ENCODE data around the gene EPO. TPM values are rescaled to one million over a fixed set of nuclear protein-coding genes. Genes with fewer than 3 reads are reported as not detected.

The EPO gene
- total RNA-seq: 0.22 and 0.39 TPM in 2 replicates

DNA sequence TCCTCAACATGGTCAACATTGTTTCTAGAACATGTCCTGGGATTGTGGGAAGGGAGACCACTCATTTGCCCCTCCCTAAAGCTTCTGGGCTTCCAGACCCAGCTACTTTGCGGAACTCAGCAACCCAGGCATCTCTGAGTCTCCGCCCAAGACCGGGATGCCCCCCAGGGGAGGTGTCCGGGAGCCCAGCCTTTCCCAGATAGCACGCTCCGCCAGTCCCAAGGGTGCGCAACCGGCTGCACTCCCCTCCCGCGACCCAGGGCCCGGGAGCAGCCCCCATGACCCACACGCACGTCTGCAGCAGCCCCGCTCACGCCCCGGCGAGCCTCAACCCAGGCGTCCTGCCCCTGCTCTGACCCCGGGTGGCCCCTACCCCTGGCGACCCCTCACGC lies at the start of gene EPO:
TSS of gene EPO (plus strand) at position 190 of the 392 bp plus-strand sequence. CDS start 513 bp downstream, outside the sequence.

DNA sequence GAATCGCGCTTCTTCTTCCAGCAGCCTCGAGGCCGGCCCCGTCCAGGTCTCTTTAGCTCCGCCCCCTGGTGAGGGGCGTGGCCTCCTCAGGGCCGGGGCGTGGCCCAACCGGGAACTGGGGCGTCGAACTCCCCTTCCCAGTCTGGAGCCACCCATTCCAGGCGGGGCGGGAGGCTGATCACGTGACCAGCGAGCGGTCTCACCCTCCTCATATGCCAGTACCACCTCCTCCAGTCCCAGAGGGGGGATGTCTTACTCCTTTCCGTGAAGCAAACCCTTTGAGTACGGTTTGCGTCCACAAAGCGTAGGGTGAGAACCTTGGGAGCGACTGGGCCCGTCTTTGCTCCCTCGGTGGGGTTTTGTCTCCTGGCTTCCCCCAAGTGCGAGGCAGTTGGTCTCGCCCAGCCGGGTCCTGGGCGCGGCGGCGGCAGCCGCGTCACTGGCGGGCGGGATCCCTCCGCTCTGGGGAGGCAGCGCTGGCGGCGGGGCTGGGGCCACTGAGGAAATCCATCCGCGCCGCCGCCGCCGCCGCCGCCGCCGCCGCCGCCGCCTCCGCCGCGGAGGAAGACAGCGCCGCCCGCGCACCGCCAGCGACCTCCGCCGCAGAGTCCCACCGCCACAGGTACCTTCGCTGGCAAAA lies 46.8 kb upstream of the EPO start, which contains the start of gene GNB2:
TSS of gene GNB2 (plus strand) at position 439 of the 640 bp plus-strand sequence. CDS start 2,526 bp downstream, outside the sequence.

DNA sequence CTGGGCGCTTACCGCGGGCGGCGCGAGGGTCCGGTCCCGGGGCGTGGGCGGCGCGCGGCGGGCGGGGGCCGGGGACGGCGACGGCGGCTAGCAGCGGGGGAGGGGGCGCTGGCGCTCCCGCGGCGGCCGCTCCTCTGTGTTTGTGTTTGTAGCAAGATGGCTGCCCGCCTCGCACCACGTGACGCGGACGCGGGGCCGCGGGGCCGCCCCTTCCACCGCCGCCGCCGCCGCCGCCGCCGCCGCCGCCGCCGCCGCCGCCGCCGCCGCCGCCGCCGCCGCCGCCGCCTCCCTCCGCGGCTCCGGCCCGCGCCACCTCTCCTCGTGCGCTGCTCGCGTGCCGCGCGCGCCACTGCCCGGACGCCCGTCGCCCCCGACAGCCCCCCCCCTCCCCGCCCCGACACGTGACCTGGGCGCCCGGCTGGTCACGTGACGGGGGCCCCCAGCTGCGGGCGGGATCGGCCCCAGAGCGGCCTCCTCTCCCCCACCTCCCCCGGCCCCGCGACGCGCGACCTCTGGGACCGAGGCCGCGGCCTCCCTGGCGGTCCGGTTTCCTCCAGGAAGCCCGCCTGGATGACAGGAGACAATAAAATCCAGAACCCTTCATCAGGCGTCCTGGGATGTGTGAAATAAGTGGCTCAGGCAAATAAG lies 26.0 kb upstream of the EPO start, which contains the start of gene GIGYF1:
TSS of gene GIGYF1 (minus strand) at position 153 of the 648 bp plus-strand sequence. CDS start 6,012 bp downstream, outside the sequence.

GRCh38 chr7:100705753-100706671 lies 14.3 kb upstream of the EPO start, which contains the start of gene POP7:
TSS of gene POP7 (plus strand) at chr7:100706121. CDS start at chr7:100706831, 710 bp downstream.

Other genes with a start within 250 kb of the EPO start
- gene TSC22D4, start 241.3 kb upstream of the EPO start, total RNA-seq: 23.5 and 29.4 TPM in 2 replicates
- gene NYAP1, start 236.5 kb upstream of the EPO start, total RNA-seq: 0.87 and 2.0 TPM in 2 replicates
- 11.8 and 20.2 TPM in 2 replicates for gene AGFG2, start 181.3 kb upstream of the EPO start, total RNA-seq
- gene SAP25, start 146.6 kb upstream of the EPO start, total RNA-seq: 0.79 TPM in 1 of 2 replicates, not detected in the other
- gene LRCH4, start 134.3 kb upstream of the EPO start, total RNA-seq: 19.6 and 52.1 TPM in 2 replicates
- gene FBXO24, start 134.1 kb upstream of the EPO start, total RNA-seq: 0.39 and 0.54 TPM in 2 replicates
- gene PCOLCE, start 118.1 kb upstream of the EPO start, total RNA-seq: 2.7 and 9.8 TPM in 2 replicates
- gene MOSPD3, start 107.9 kb upstream of the EPO start, total RNA-seq: 13.6 and 20.4 TPM in 2 replicates
- gene TFR2, start 78.9 kb upstream of the EPO start, total RNA-seq: 1.2 and 1.7 TPM in 2 replicates
- gene ACTL6B, start 64.0 kb upstream of the EPO start, total RNA-seq: not detected in 2 replicates
- gene GNB2, start 46.7 kb upstream of the EPO start, total RNA-seq: 110 and 162 TPM in 2 replicates
- 23.4 and 30.2 TPM in 2 replicates for gene GIGYF1, start 26.2 kb upstream of the EPO start, total RNA-seq
- 30.6 and 40.0 TPM in 2 replicates for gene POP7, start 14.3 kb upstream of the EPO start, total RNA-seq
- not detected in 2 replicates for gene ZAN, start 13.1 kb downstream of the EPO start, total RNA-seq
- gene EPHB4, start 107.1 kb downstream of the EPO start, total RNA-seq: 172 and 189 TPM in 2 replicates
- gene SLC12A9, start 132.2 kb downstream of the EPO start, total RNA-seq: 26.7 and 46.5 TPM in 2 replicates
- gene TRIP6, start 146.9 kb downstream of the EPO start, total RNA-seq: 67.5 and 94.1 TPM in 2 replicates
- 39.0 and 53.0 TPM in 2 replicates for gene SRRT, start 154.6 kb downstream of the EPO start, total RNA-seq
- 9.3 and 11.0 TPM in 2 replicates for gene UFSP1, start 169.2 kb downstream of the EPO start, total RNA-seq
- gene ACHE, start 175.4 kb downstream of the EPO start, total RNA-seq: 1.5 and 2.0 TPM in 2 replicates
- under 0.01 TPM in 1 of 2 replicates, not detected in the other for gene MUC3A, start 229.1 kb downstream of the EPO start, total RNA-seq
- under 0.01 and 0.98 TPM in 2 replicates for gene MUC12, start 249.1 kb downstream of the EPO start, total RNA-seq

Data from placental epithelial cell (primary cell).